ENCODE results near the gene FOXO1.

- TF ChIP-seq CTCF (IDR thresholded peaks at IDR 0.05 in 4 of 5, conservative IDR thresholded peaks at IDR 0.05 in 1 of 5) (no peak), POLR2A (IDR thresholded peaks at IDR 0.05) (no peak)
Measured at GRCh38 chr13:40635315-40635995, 31.0 kb downstream of the FOXO1 start.

Measured in gastrocnemius medialis (tissue), 4 donors.